PC-9 (cell line): ENCODE data around the gene ACTRT2.

Experiments used
- CTCF ChIP-seq: fragments of 200-600 bp; sonication (generic); conservative IDR thresholded peaks from 2 replicates; pipeline ENCODE4 v1.6.1; 2017; ENCODE audit warnings: mixed run types, antibody characterized with exemption, mild to moderate bottlenecking, moderate library complexity
- EZH2 ChIP-seq: fragments of 200-600 bp; sonication (generic); IDR thresholded peaks from 2 replicates; pipeline ENCODE4 v1.8.0; 2017; ENCODE audit warnings: antibody characterized with exemption, low read depth

GRCh38 chr1:3011127-3011526 lies 10.1 kb upstream of the ACTRT2 start:
- TF ChIP-seq CTCF = no peak
- no peak for TF ChIP-seq EZH2
